Adrenal gland (tissue), 12 donors: Measurements from ENCODE around the gene KLHL11. TPM values are rescaled to one million over a fixed set of nuclear protein-coding genes. Genes with fewer than 3 reads are reported as not detected.
"Not testable (repeated sequence)": the region's sequence is repeated elsewhere in the genome, so short reads cannot be mapped to it uniquely, and the experiment has no call there.

Experiments used
- DNase-seq, 7 donors: peaks; one replicate each; pipeline ENCODE4 v3.0.0-alpha.2; 2019 to 2020
- H3K27ac ChIP-seq, 5 donors: fragments of 200-600 bp; sonication (generic) in 4 of 5; 1 replicate in 3 of 5; 2 replicates in 2 of 5; pipeline versions ENCODE4 v1.5.1 to v1.8.0; 2016 to 2020; ENCODE audit warnings: mild to moderate bottlenecking in 1 of 5
- H3K27me3 ChIP-seq: fragments of 200-600 bp; 2 replicates; pipeline ENCODE4 v1.8.0; 2021
- H3K36me3 ChIP-seq, 2 donors: fragments of 200-600 bp; replicated peaks in 1 of 2; 1 replicate in 1 of 2; 2 replicates in 1 of 2; pipeline versions ENCODE4 v1.5.1 to v1.8.0; 2018 to 2022
- H3K4me1 ChIP-seq, 2 donors: fragments of 200-600 bp; replicated peaks in 1 of 2; 1 replicate in 1 of 2; 2 replicates in 1 of 2; pipeline versions ENCODE4 v1.5.1 to v1.8.0; 2018 to 2021
- H3K4me3 ChIP-seq, 4 donors: fragments of 200-600 bp; sonication (generic) in 3 of 4; one replicate each; pipeline ENCODE4 v1.5.1; 2016 to 2018
- H3K9me3 ChIP-seq, 3 donors: fragments of 200-600 bp; sonication (generic) in 1 of 3; replicated peaks in 1 of 3; 1 replicate in 2 of 3; 2 replicates in 1 of 3; pipeline versions ENCODE4 v1.5.1 to v1.8.0; 2016 to 2021
- CTCF ChIP-seq, 6 experiments: fragments of 450-650 bp in 4 of 6; fragments of 200-600 bp in 2 of 6; sonication (generic) in 1 of 6; IDR thresholded peaks; 1 replicate in 5 of 6; 2 replicates in 1 of 6; pipeline versions ENCODE4 v1.5.1 to v1.8.0; 2016 to 2021; ENCODE audit warnings: antibody characterized with exemption in 6 of 6, mild to moderate bottlenecking in 2 of 6, moderate library complexity in 1 of 6
- POLR2A ChIP-seq, 2 donors: fragments of 450-650 bp; IDR thresholded peaks; one replicate each; pipeline ENCODE4 v1.6.1; 2017; ENCODE audit warnings: antibody characterized with exemption in 2 of 2, mild to moderate bottlenecking in 2 of 2, moderate library complexity in 1 of 2
- WGBS, 4 donors: extraction: QIAGEN DNeasy Blood & Tissue Kit in 2 of 4; methylation state at CpG; one replicate each; pipeline versions ENCODE4 v1.1.5 to v1.1.7; 2013 to 2017; 5-methylcytosine and 5-hydroxymethylcytosine counted together
- intact Hi-C, 2 donors: fragments of 100-400 bp; cut with DNase I; formaldehyde crosslinking; loops; one replicate each; pipeline versions ENCODE4 v1.14.1 to v1.15.0; 2022 to 2023
- polyA plus RNA-seq, 3 donors: library from polyadenylated mRNA; stranded (reverse); fragments of 200-250 nt in 2 of 3; fragments of 350-450 nt in 1 of 3; fragmentation: Illumina TruSeq in 1 of 3; extraction: RNeasy Lipid Tissue Mini Kit (QIAGEN cat#74804) in 1 of 3; gene quantifications; one replicate each; pipeline ENCODE4 v1.2.3, GENCODE V29; 2013 to 2014
- total RNA-seq, 9 donors: library from RNA; depleted of rRNA in 4 of 9; stranded (reverse); fragments of >200 nt in 4 of 9; fragments of 120-200 nt in 1 of 9; fragmentation: NEBNext Ultra II Directional in 1 of 9; extraction: Animal tissue kit (Norgen Biotek cat#: 25700) in 1 of 9; gene quantifications; one replicate each; pipeline versions ENCODE4 v1.1.0 to v1.2.4, GENCODE V29; 2013 to 2023
- donor health status: healthy with polysubstance abuse.
- donor health status: Bipolar disorder and iron deficiency.
- donor health status: DM: yes; HTN: yes; CAD: no.
- donor health status: DM: no; HTN: no; CAD: no.
- donor health status: DM: no; HTN: no; CAD: no.
- donor health status: DM: yes; HTN: yes; CAD: no.

Gene KLHL11
- total and polyA plus RNA-seq, 12 donors: 0.17 to 42.9 (median 18.3) TPM

- no peaks in the 10 kb centered on the region for H3K27me3 ChIP-seq
- peaks cover 0 to 16% of the 10 kb centered on the region in 2 donors for H3K36me3 ChIP-seq
- intact Hi-C loops: no loop called here
- H3K9me3 ChIP-seq: no peaks in the 10 kb centered on the region
- 17 to 28% (median 22%) methylated on average over 7 to 13 of the region's 13 CpGs for WGBS, 4 donors
- DNase-seq: no peak
- H3K4me3 ChIP-seq: peak overlapping the region; percentile 82 to 84 (median 82)
- peak overlapping the region in 2 of 5 donors; percentile 65 to 75 for H3K27ac ChIP-seq
- peaks cover 0 to 15% of the 10 kb centered on the region in 2 donors for H3K4me1 ChIP-seq
- no peak for TF ChIP-seq POLR2A (IDR thresholded peaks at IDR 0.05)
- TF ChIP-seq CTCF (IDR thresholded peaks at IDR 0.05): no peak
Observed at GRCh38 chr17:41835214-41835799, 29.9 kb downstream of the KLHL11 start.

- H3K4me3 ChIP-seq, H3K27me3 ChIP-seq, H3K9me3 ChIP-seq, DNase-seq, H3K4me1 ChIP-seq, H3K27ac ChIP-seq, intact Hi-C loops: not testable (repeated sequence)
- peaks cover 0 to 55% of the 10 kb centered on the region in 2 donors for H3K36me3 ChIP-seq
- WGBS, 4 donors: 85 to 93% (median 85%) methylated on average over 10 of the region's 10 CpGs
Observed at GRCh38 chr17:41829961-41830360, 35.3 kb downstream of the KLHL11 start.

- WGBS, 4 donors: 85 to 86% (median 86%) methylated on average over 7 to 19 of the region's 19 CpGs
- DNase-seq: no peak
- H3K36me3 ChIP-seq: peaks cover 0 to 45% of the 10 kb centered on the region in 2 donors
- no peaks in the 10 kb centered on the region for H3K4me1 ChIP-seq
- intact Hi-C loops: no loop called here
- no peak overlapping the region for H3K4me3 ChIP-seq
- no peaks in the 10 kb centered on the region for H3K9me3 ChIP-seq
- no peak overlapping the region for H3K27ac ChIP-seq
- no peaks in the 10 kb centered on the region for H3K27me3 ChIP-seq
- TF ChIP-seq POLR2A (IDR thresholded peaks at IDR 0.05) (no peak), CTCF (IDR thresholded peaks at IDR 0.05) (no peak)
Observed at GRCh38 chr17:41825175-41825845, 39.9 kb downstream of the KLHL11 start.

- no peaks in the 10 kb centered on the region for H3K9me3 ChIP-seq
- H3K4me3 ChIP-seq: no peak overlapping the region
- 67 to 82% (median 77%) methylated on average over 6 to 7 of the region's 7 CpGs for WGBS, 4 donors
- intact Hi-C loops: no loop called here
- TF ChIP-seq POLR2A (IDR thresholded peaks at IDR 0.05) (no peak), CTCF (IDR thresholded peaks at IDR 0.05) (no peak)
- no peaks in the 10 kb centered on the region for H3K4me1 ChIP-seq
- no peak overlapping the region for H3K27ac ChIP-seq
- H3K36me3 ChIP-seq: peaks cover 0 to 36% of the 10 kb centered on the region in 2 donors
- no peak for DNase-seq
- H3K27me3 ChIP-seq: no peaks in the 10 kb centered on the region
Observed at GRCh38 chr17:41824086-41824485, 41.1 kb downstream of the KLHL11 start.

GRCh38 chr17:41823580-41823979 is 41.6 kb downstream of the KLHL11 start:
- no peaks in the 10 kb centered on the region for H3K27me3 ChIP-seq
- no peaks in the 10 kb centered on the region for H3K9me3 ChIP-seq
- peaks cover 0 to 31% of the 10 kb centered on the region in 2 donors for H3K36me3 ChIP-seq
- no peak overlapping the region for H3K27ac ChIP-seq
- TF ChIP-seq POLR2A (IDR thresholded peaks at IDR 0.05) (no peak), CTCF (IDR thresholded peaks at IDR 0.05) (no peak)
- WGBS, 4 donors: 85 to 92% (median 90%) methylated on average over 7 of the region's 7 CpGs
- intact Hi-C loops: no loop called here
- no peaks in the 10 kb centered on the region for H3K4me1 ChIP-seq
- H3K4me3 ChIP-seq: no peak overlapping the region
- no peak for DNase-seq
